A549 (cell line): ENCODE data around the gene YKT6.

Experiments used
- CTCF ChIP-seq: fragments of >200 bp; sonication (Bioruptor Twin); formaldehyde crosslinking; IDR thresholded peaks from 3 replicates; pipeline ENCODE4 v1.5.1; 2016
- MYC ChIP-seq: IDR thresholded peaks from 2 replicates; pipeline ENCODE4 v1.6.1; 2012; ENCODE audit warnings: mild to moderate bottlenecking, inconsistent platforms, low read length, improper control_type of control experiment, borderline replicate concordance
- NFE2L2 ChIP-seq: fragments of 150-350 bp; conservative IDR thresholded peaks from 2 replicates; pipeline ENCODE4 v1.6.1; 2014; ENCODE audit warnings: low read length
- NR3C1 ChIP-seq: fragments of >200 bp; sonication (Bioruptor Twin); formaldehyde crosslinking; IDR thresholded peaks from 3 replicates; pipeline ENCODE4 v1.6.1; 2017
- POLR2A ChIP-seq: IDR thresholded peaks from 2 replicates; pipeline ENCODE4 v1.6.1; 2012; ENCODE audit warnings: mild to moderate bottlenecking, low read length
- REST ChIP-seq: fragments of 200-600 bp; sonication (generic); IDR thresholded peaks from 2 replicates; pipeline ENCODE4 v1.6.1; 2016; ENCODE audit warnings: antibody characterized with exemption, mild to moderate bottlenecking, moderate library complexity
- SMC3 ChIP-seq: fragments of >200 bp; sonication (Bioruptor Twin); formaldehyde crosslinking; IDR thresholded peaks from 3 replicates; pipeline ENCODE4 v1.6.1; 2018; ENCODE audit warnings: inconsistent platforms
- TF ChIP-seq, protein P1 (sequence below): fragments of >200 bp; sonication (Bioruptor Twin); formaldehyde crosslinking; IDR thresholded peaks from 3 replicates; pipeline ENCODE4 v1.6.1; 2016

DNA sequence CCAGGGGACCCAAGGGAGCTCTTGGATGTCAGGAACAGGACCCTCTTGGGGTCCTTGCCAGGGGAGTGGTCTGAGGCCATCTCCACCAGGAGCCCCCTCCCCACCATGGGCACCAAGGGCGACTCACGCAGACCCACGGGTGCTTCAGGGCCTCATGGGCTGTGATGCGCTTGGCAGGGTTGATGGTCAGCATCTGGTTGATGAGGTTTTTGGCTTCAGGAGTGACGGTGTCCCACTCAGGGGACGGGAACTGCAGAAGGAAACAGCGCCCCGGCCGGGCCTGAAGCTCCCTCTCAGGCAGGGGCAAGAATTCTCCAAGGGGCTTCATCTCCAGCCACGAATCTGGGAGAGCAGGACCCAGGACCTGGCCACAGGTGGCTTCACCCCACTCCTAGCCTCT lies 41.3 kb downstream of the YKT6 start:
- TF ChIP-seq MYC (no peak), NFE2L2 (no peak), CTCF (no peak), NR3C1 (no peak), SMC3 (no peak), POLR2A (no peak), REST (no peak)
- TF ChIP-seq, protein P1, sequence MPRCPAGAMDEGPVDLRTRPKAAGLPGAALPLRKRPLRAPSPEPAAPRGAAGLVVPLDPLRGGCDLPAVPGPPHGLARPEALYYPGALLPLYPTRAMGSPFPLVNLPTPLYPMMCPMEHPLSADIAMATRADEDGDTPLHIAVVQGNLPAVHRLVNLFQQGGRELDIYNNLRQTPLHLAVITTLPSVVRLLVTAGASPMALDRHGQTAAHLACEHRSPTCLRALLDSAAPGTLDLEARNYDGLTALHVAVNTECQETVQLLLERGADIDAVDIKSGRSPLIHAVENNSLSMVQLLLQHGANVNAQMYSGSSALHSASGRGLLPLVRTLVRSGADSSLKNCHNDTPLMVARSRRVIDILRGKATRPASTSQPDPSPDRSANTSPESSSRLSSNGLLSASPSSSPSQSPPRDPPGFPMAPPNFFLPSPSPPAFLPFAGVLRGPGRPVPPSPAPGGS: no peak
